T-cell (primary cell): ENCODE data around the gene KCNMA1. TPM values are rescaled to one million over a fixed set of nuclear protein-coding genes. Genes with fewer than 3 reads are reported as not detected.

Experiments used
- ATAC-seq, 4 experiments: fragments of 200-7000 bp in 3 of 4; fragments of 150-1000 bp in 1 of 4; cut with Tn5 transposase; replicated peaks in 1 of 4; 1 replicate in 3 of 4; 2 replicates in 1 of 4; pipeline ENCODE4 v1.10.0; 2021; ENCODE audit warnings: moderate library complexity in 3 of 4, mild to moderate bottlenecking in 2 of 4, moderate number of reproducible peaks in 1 of 4
- CTCF ChIA-PET, 2 donors: fragments of 300-600 bp; sonication (Branson Sonifier 250); formaldehyde crosslinking; loops; one replicate each; lab custom pipeline; 2022; ENCODE audit warnings: antibody characterized with exemption in 2 of 2; lab: Charles Lee
- POLR2A ChIA-PET, 2 donors: fragments of 300-600 bp; sonication (Branson Sonifier 250); formaldehyde crosslinking; loops; one replicate each; lab custom pipeline; 2022; ENCODE audit warnings: antibody characterized with exemption in 2 of 2; lab: Charles Lee
- DNase-seq, 35 experiments: peaks; one replicate each; pipeline versions ENCODE4 v3.0.0 to v3.0.0-alpha.2; 2013 to 2023
- H3K27ac ChIP-seq: one replicate; pipeline ENCODE4 v1.5.1; 2013; ENCODE audit warnings: low read length
- H3K27me3 ChIP-seq, 2 experiments: replicated peaks in 1 of 2; 1 replicate in 1 of 2; 2 replicates in 1 of 2; pipeline versions ENCODE4 v1.6.1 to v1.7.0; 2013; ENCODE audit warnings: low read length in 1 of 2, mixed read lengths in 1 of 2; ENCODE audit not compliant: control insufficient read depth in 2 of 2, insufficient read depth in 2 of 2; ENCODE audit errors: extremely low read depth in 1 of 2
- H3K36me3 ChIP-seq, 2 donors: 1 replicate in 1 of 2; 2 replicates in 1 of 2; pipeline versions ENCODE4 v1.6.1 to v1.7.0; 2013; ENCODE audit warnings: low read length in 1 of 2; ENCODE audit not compliant: control insufficient read depth in 2 of 2, insufficient read depth in 1 of 2; ENCODE audit errors: extremely low read depth in 1 of 2
- H3K4me1 ChIP-seq, 2 experiments: 1 replicate in 1 of 2; 2 replicates in 1 of 2; pipeline versions ENCODE4 v1.6.1 to v1.7.0; 2013; ENCODE audit warnings: low read length in 2 of 2, mixed read lengths in 1 of 2; ENCODE audit not compliant: insufficient read depth in 2 of 2, control insufficient read depth in 1 of 2; ENCODE audit errors: extremely low read depth in 1 of 2
- H3K4me3 ChIP-seq, 2 donors: 1 replicate in 1 of 2; 2 replicates in 1 of 2; pipeline versions ENCODE4 v1.5.1 to v1.7.0; 2013; ENCODE audit warnings: mild to moderate bottlenecking in 2 of 2, low read length in 1 of 2, moderate library complexity in 1 of 2; ENCODE audit not compliant: control insufficient read depth in 1 of 2; ENCODE audit errors: extremely low read depth in 1 of 2
- H3K9me3 ChIP-seq: 2 replicates; pipeline ENCODE4 v1.7.0; 2013
- H3K27ac Mint-ChIP-seq, 2 donors: one replicate each; pipeline ENCODE4 v1.8.0; 2020 to 2021; ENCODE audit warnings: mild to moderate bottlenecking in 2 of 2, mixed read lengths in 2 of 2
- H3K27me3 Mint-ChIP-seq, 2 donors: one replicate each; pipeline ENCODE4 v1.8.0; 2021 to 2022; ENCODE audit warnings: mixed read lengths in 2 of 2
- H3K36me3 Mint-ChIP-seq: one replicate; pipeline ENCODE4 v1.8.0; 2021; ENCODE audit warnings: mixed read lengths
- H3K4me1 Mint-ChIP-seq, 3 donors: one replicate each; pipeline ENCODE4 v1.8.0; 2020 to 2022; ENCODE audit warnings: mixed read lengths in 3 of 3, mild to moderate bottlenecking in 1 of 3
- H3K4me3 Mint-ChIP-seq, 3 donors: one replicate each; pipeline ENCODE4 v1.8.0; 2020 to 2022; ENCODE audit warnings: mild to moderate bottlenecking in 3 of 3, mixed read lengths in 3 of 3, moderate library complexity in 3 of 3
- H3K9me3 Mint-ChIP-seq, 3 donors: one replicate each; pipeline ENCODE4 v1.8.0; 2020 to 2022; ENCODE audit warnings: mixed read lengths in 3 of 3
- WGBS: methylation state at CpG from one replicate; pipeline ENCODE4 v1.1.5; 2013; ENCODE audit warnings: missing lambda C conversion rate; ENCODE audit not compliant: insufficient coverage; 5-methylcytosine and 5-hydroxymethylcytosine counted together
- total RNA-seq, 35 experiments: library from RNA in 6 of 35; stranded (reverse) in 6 of 35; fragments of 120-200 nt in 1 of 35; gene quantifications; one replicate each; pipeline versions ENCODE4 v1.2.1 to v1.2.4 and lab custom pipeline; 2013 to 2026

Gene KCNMA1
- total RNA-seq, 5 donors from 2014 or later (not counting 1 experiment from before 2014, with no cell fraction given), result 0.14 to 1.6 (median 0.60) TPM

DNA sequence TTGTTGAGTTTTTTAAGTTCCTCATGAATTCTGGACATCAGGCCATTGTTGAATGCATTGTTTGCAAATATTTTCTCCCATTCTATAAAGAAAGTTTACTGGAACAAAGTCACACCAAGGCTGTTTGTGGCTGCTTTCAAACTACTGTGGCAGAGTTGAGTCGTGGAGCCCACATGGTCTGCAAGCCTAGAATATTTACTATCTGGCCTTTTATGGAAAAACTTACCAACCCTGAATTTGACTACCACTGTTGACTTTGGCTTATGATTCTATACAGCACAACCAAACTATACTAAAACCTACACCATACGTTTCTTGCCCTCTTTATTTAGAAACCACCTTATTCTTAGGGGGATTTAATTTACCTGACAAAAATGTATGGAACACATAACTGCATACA, 239.1 kb downstream of the KCNMA1 start:
- H3K27me3 ChIP-seq, result peaks cover 2 to 3% of the 10 kb centered on the region in 2 experiments
- Mint-ChIP-seq H3K36me3 (no peaks in the 10 kb centered on the region), H3K27ac (no peak overlapping the region), H3K4me1 (no peaks in the 10 kb centered on the region), H3K27me3 (peaks cover 8 to 9% of the 10 kb centered on the region in 2 donors), H3K9me3 (no peaks in the 10 kb centered on the region), H3K4me3 (no peak overlapping the region)
- POLR2A ChIA-PET, result no interaction called here
- H3K9me3 ChIP-seq, result no peaks in the 10 kb centered on the region
- no peak overlapping the region for H3K27ac ChIP-seq
- H3K4me1 ChIP-seq, result no peaks in the 10 kb centered on the region
- ATAC-seq, result no peak
- no peaks in the 10 kb centered on the region for H3K36me3 ChIP-seq
- H3K4me3 ChIP-seq, result no peak overlapping the region
- DNase-seq, result no peak
- WGBS, result 40% methylated on average over 1 of the region's 2 CpGs
- CTCF ChIA-PET, result no interaction called here

DNA sequence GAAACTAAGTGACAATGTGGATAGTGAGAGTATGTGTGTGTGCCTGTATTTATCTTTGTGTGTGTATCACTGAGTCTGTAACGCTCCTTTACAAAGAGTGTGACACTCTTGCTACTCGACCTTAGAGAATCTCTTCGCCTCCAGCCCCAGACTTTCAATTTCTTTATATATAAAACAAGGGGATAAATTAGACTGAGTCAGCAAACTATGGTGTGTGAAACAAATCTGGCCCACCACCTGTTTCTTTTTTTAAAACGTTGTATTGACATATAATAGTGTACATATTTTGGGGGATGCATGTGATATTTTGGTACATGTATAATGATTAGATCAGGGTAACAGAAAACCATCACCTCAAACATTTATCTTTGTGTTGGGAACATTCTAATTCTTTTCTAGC, 240.5 kb downstream of the KCNMA1 start:
- Histone ChIP-seq H3K4me3 (no peak overlapping the region), H3K27ac (no peak overlapping the region), H3K27me3 (peaks cover 2 to 3% of the 10 kb centered on the region in 2 experiments), H3K36me3 (no peaks in the 10 kb centered on the region), H3K9me3 (no peaks in the 10 kb centered on the region), H3K4me1 (no peaks in the 10 kb centered on the region)
- no CpG with 5 or more reads among the region's 4 CpGs for WGBS
- no peak overlapping the region for H3K4me3 Mint-ChIP-seq
- no peak for ATAC-seq
- H3K4me1 Mint-ChIP-seq, result no peaks in the 10 kb centered on the region
- no peak overlapping the region for H3K27ac Mint-ChIP-seq
- no peak for DNase-seq
- H3K36me3 Mint-ChIP-seq, result no peaks in the 10 kb centered on the region
- POLR2A ChIA-PET, result no interaction called here
- peaks cover 3 to 10% of the 10 kb centered on the region in 2 donors for H3K27me3 Mint-ChIP-seq
- no peaks in the 10 kb centered on the region for H3K9me3 Mint-ChIP-seq
- CTCF ChIA-PET, result no interaction called here

DNA sequence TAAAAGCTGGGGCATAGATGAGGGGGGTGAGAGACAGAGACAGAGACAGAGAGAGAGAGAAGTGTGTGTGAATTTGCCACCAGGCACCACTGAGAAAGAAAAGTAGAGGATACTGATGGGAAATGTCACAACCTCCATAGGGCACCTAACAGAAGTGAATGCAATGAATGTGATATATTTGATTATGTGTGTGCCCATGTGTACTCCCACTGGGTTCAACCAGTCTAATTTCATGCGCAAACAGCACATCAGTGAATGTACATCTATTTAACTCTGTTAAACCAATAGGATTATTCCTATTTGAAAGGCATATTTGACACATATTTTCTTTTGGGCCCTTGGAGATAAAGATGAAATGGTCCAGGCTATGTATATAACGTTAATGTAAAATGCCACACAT, 241.3 kb downstream of the KCNMA1 start:
- Mint-ChIP-seq H3K9me3 (no peaks in the 10 kb centered on the region), H3K36me3 (no peaks in the 10 kb centered on the region), H3K27me3 (peaks cover 3% of the 10 kb centered on the region in 2 donors), H3K4me3 (no peak overlapping the region), H3K4me1 (no peaks in the 10 kb centered on the region), H3K27ac (no peak overlapping the region)
- no peak overlapping the region for H3K4me3 ChIP-seq
- H3K27ac ChIP-seq, result no peak overlapping the region
- no peaks in the 10 kb centered on the region for H3K36me3 ChIP-seq
- ATAC-seq (no peak), DNase-seq (no peak)
- ChIA-PET CTCF (no interaction called here), POLR2A (no interaction called here)
- peaks cover 2 to 3% of the 10 kb centered on the region in 2 experiments for H3K27me3 ChIP-seq
- H3K4me1 ChIP-seq, result no peaks in the 10 kb centered on the region
- no CpG with 5 or more reads among the region's 2 CpGs for WGBS
- H3K9me3 ChIP-seq, result no peaks in the 10 kb centered on the region

DNA sequence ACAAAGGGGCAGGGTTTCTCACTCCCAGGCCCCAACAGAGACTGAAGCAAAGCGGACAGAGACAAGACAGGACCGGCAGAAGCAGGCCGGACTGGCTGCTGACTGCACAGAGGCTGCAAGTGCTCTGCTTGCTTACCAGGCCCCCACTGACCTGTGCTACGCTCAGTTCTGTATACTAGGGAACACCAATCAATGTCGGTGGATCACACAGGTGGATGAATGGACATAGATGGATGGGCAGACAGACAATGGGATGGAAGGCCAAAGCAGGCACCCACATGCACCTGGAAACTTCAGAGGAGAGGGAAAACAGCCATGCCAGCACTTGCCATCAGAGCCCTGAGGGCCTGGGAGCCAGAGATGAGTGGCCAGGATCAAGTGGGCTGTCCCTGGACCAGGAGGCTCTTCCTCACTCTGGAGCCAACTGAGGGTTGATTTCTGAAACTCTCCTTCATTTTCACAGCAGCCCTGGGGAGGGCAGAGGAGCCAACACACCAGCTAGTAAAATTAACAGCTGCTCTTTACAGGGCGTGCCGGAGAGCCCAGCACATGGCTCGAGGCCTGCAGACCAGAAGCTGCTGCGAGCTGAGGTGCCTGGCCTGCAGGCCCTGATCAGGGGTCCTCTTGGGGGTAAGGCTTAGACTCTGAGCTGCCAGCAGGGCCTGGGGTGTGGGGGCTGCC, 243.6 kb downstream of the KCNMA1 start:
- no peaks in the 10 kb centered on the region for H3K36me3 Mint-ChIP-seq
- no peaks in the 10 kb centered on the region for H3K36me3 ChIP-seq
- no peak overlapping the region for H3K27ac ChIP-seq
- POLR2A ChIA-PET, result no interaction called here
- H3K4me1 Mint-ChIP-seq, result no peaks in the 10 kb centered on the region
- H3K4me3 ChIP-seq, result no peak overlapping the region
- no peaks in the 10 kb centered on the region for H3K9me3 ChIP-seq
- no peaks in the 10 kb centered on the region for H3K4me1 ChIP-seq
- no peak overlapping the region for H3K4me3 Mint-ChIP-seq
- CTCF ChIA-PET, result no interaction called here
- no peak overlapping the region for H3K27ac Mint-ChIP-seq
- ATAC-seq (no peak), DNase-seq (no peak)
- peaks cover 1 to 2% of the 10 kb centered on the region in 2 experiments for H3K27me3 ChIP-seq
- 91% methylated on average over 9 of the region's 9 CpGs for WGBS
- no peaks in the 10 kb centered on the region for H3K9me3 Mint-ChIP-seq
- H3K27me3 Mint-ChIP-seq, result peaks cover 3% of the 10 kb centered on the region in 2 donors

DNA sequence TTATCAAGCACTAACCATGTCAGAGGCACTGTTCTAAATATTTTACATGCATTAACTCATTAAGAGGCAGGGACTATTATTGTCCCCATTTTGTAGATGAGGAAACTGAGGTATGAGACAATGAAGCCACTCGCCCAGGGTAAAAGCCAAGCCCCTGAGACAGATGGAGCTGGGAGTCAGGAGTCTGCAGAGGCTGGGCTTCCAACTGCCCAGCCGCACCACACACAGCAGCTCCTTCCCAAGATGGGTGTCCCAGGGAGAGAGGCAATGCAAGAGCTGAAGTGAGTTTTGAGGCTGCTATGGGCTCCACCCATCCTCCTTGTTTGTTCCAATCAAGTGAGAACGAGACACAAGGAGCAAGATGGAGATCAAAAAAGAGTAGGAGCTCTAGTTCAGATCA, 244.2 kb downstream of the KCNMA1 start:
- Histone ChIP-seq H3K4me1 (no peaks in the 10 kb centered on the region), H3K27me3 (peaks cover 0 to 2% of the 10 kb centered on the region in 2 experiments), H3K36me3 (no peaks in the 10 kb centered on the region), H3K4me3 (no peak overlapping the region), H3K27ac (no peak overlapping the region), H3K9me3 (no peaks in the 10 kb centered on the region)
- H3K27me3 Mint-ChIP-seq, result peaks cover 1 to 3% of the 10 kb centered on the region in 2 donors
- no peaks in the 10 kb centered on the region for H3K9me3 Mint-ChIP-seq
- H3K4me1 Mint-ChIP-seq, result no peaks in the 10 kb centered on the region
- H3K27ac Mint-ChIP-seq, result no peak overlapping the region
- DNase-seq (no peak), ATAC-seq (no peak)
- ChIA-PET POLR2A (no interaction called here), CTCF (no interaction called here)
- H3K4me3 Mint-ChIP-seq, result no peak overlapping the region
- H3K36me3 Mint-ChIP-seq, result no peaks in the 10 kb centered on the region
- 60% methylated on average over 2 of the region's 3 CpGs for whole genome bisulfite sequencing

DNA sequence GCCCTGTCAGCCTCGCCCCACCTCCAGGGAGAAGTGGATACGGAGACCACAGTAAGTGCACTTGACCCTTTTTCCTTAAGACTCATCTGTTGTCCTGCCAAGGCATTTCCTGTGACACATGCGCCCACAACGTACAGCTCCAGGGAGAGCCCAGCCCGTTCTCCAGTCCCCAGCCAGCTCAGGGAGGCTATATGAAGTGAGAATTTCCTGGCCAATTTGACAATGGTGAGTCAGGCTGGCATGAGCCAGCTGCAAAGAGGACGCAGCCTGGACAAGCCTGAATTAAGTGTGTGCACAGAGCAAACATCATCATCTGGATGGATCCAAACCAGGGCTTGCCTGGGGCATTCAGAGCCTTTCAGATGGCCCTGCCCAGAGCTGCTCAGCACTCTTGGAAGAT, 244.8 kb downstream of the KCNMA1 start:
- H3K27ac Mint-ChIP-seq, result no peak overlapping the region
- Histone ChIP-seq H3K4me1 (no peaks in the 10 kb centered on the region), H3K9me3 (no peaks in the 10 kb centered on the region), H3K27ac (no peak overlapping the region), H3K4me3 (no peak overlapping the region), H3K27me3 (peaks cover 0 to 2% of the 10 kb centered on the region in 2 experiments), H3K36me3 (no peaks in the 10 kb centered on the region)
- DNase-seq (no peak), ATAC-seq (no peak)
- no peaks in the 10 kb centered on the region for H3K36me3 Mint-ChIP-seq
- H3K9me3 Mint-ChIP-seq, result no peaks in the 10 kb centered on the region
- no peaks in the 10 kb centered on the region for H3K4me1 Mint-ChIP-seq
- H3K27me3 Mint-ChIP-seq, result peaks cover 0 to 3% of the 10 kb centered on the region in 2 donors
- CTCF ChIA-PET, result interaction anchor here in 1 of 2 donors (0.5 kb wide), 1 partner anchor 8 kb away, joined by 3 read pairs; no protein-coding TSS in a partner anchor
- WGBS, result 61% methylated on average over 5 of the region's 6 CpGs
- POLR2A ChIA-PET, result no interaction called here
- no peak overlapping the region for H3K4me3 Mint-ChIP-seq
